ENCODE measurements around the gene KIF1C.

KIF1C gene

DNA sequence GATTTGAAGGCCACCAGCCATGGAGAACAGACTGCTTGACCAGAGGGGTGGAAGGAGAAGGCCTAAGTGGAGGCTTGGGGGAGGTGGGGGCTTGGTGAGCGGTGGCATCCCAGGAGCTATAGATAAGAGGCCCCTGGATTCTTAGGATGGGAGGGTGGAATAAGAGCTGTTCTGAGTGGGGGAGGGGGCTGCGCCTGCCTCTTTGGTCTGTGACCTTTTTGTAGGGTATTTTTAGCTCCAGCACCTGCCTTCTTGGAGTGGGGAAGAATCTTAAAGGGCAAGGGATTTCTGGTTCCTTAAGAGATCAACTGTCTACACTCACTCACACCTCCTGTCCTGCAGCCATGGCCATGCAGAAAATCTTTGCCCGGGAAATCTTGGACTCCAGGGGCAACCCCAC is 46.3 kb upstream of the KIF1C start:
- H3K4me3 ChIP-seq (ENCODE audit: low read depth, low read length): no peak overlapping the region
- no peak for TF ChIP-seq CTCF (IDR thresholded peaks at IDR 0.05; ENCODE audit: control insufficient read depth, extremely low read depth, insufficient read depth)
- DNase-seq (ENCODE audit: low read depth): no peak

- no peak overlapping the region for H3K4me3 ChIP-seq (ENCODE audit: low read depth, low read length)
- DNase-seq (ENCODE audit: low read depth): no peak
- no peak for TF ChIP-seq CTCF (IDR thresholded peaks at IDR 0.05; ENCODE audit: control insufficient read depth, extremely low read depth, insufficient read depth)
These were observed 44.2 kb upstream of the KIF1C start for GRCh38 chr17:4953451-4953961.

- TF ChIP-seq CTCF (IDR thresholded peaks at IDR 0.05; ENCODE audit: control insufficient read depth, extremely low read depth, insufficient read depth): no peak
- no peak for DNase-seq (ENCODE audit: low read depth)
- H3K4me3 ChIP-seq (ENCODE audit: low read depth, low read length): no peak overlapping the region
These were observed 42.7 kb upstream of the KIF1C start for GRCh38 chr17:4955091-4955490.

GRCh38 chr17:4956493-4957061 is 41.2 kb upstream of the KIF1C start:
- TF ChIP-seq CTCF (IDR thresholded peaks at IDR 0.05; ENCODE audit: control insufficient read depth, extremely low read depth, insufficient read depth): no peak
- DNase-seq (ENCODE audit: low read depth): no peak
- H3K4me3 ChIP-seq (ENCODE audit: low read depth, low read length): no peak overlapping the region

DNA sequence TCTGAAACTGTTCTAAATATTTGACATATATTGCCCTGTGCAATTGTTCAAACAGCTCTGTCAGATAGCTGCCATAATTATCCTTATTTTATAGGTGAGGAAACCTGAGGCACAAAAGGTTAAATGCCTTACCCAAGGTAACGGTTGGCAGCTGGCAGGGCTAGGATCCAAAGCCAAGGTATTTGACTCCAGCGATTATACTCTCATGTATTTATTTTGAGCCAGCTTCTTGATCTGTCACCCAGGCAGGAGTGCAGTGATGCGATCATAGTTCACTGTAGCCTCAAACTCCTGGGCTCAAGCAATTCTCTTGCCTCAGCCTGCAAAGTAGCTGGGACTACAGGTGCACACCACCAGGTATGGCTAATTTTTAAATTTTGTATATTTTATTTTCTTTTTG is 39.6 kb upstream of the KIF1C start:
- no peak overlapping the region for H3K4me3 ChIP-seq (ENCODE audit: low read depth, low read length)
- DNase-seq (ENCODE audit: low read depth): no peak
- TF ChIP-seq CTCF (IDR thresholded peaks at IDR 0.05; ENCODE audit: control insufficient read depth, extremely low read depth, insufficient read depth): no peak

GRCh38 chr17:4959261-4959965 is 38.3 kb upstream of the KIF1C start:
- no peak for TF ChIP-seq CTCF (IDR thresholded peaks at IDR 0.05; ENCODE audit: control insufficient read depth, extremely low read depth, insufficient read depth)
- DNase-seq (ENCODE audit: low read depth): no peak
- H3K4me3 ChIP-seq (ENCODE audit: low read depth, low read length): no peak overlapping the region
